Uterus (tissue), 4 donors: ENCODE data around the gene MB. TPM values are rescaled to one million over a fixed set of nuclear protein-coding genes. Genes with fewer than 3 reads are reported as not detected.

ENCODE experiments used
- DNase-seq, 2 donors: peaks; one replicate each; pipeline ENCODE4 v3.0.0-alpha.2; 2019 to 2020
- H3K27ac ChIP-seq, 2 donors: fragments of 200-600 bp; sonication (generic); 1 replicate in 1 of 2; 2 replicates in 1 of 2; pipeline ENCODE4 v1.5.1; 2016 to 2018
- H3K27me3 ChIP-seq, 2 donors: fragments of 200-600 bp; sonication (generic); one replicate each; pipeline ENCODE4 v1.5.1; 2018 to 2019; ENCODE audit warnings: control low read depth in 1 of 2
- H3K36me3 ChIP-seq, 2 donors: fragments of 200-600 bp; sonication (generic); one replicate each; pipeline ENCODE4 v1.5.1; 2019; ENCODE audit warnings: control low read depth in 1 of 2
- H3K4me1 ChIP-seq, 2 donors: fragments of 200-600 bp; sonication (generic); one replicate each; pipeline ENCODE4 v1.5.1; 2018 to 2019; ENCODE audit warnings: control low read depth in 1 of 2
- H3K4me3 ChIP-seq, 2 donors: fragments of 200-600 bp; sonication (generic); 1 replicate in 1 of 2; 2 replicates in 1 of 2; pipeline ENCODE4 v1.5.1; 2018 to 2019; ENCODE audit warnings: mild to moderate bottlenecking in 1 of 2
- H3K9me3 ChIP-seq, 2 donors: fragments of 200-600 bp; sonication (generic); one replicate each; pipeline ENCODE4 v1.5.1; 2019; ENCODE audit warnings: control low read depth in 1 of 2
- POLR2A ChIP-seq, 2 donors: fragments of 450-650 bp; IDR thresholded peaks; one replicate each; pipeline ENCODE4 v1.6.1; 2016; ENCODE audit warnings: antibody characterized with exemption in 2 of 2, mild to moderate bottlenecking in 1 of 2, moderate library complexity in 1 of 2
- intact Hi-C: fragments of 100-400 bp; cut with DNase I; formaldehyde crosslinking; loops from one replicate; pipeline ENCODE4 v1.15.1; 2023; ENCODE audit warnings: low total_unique reads
- total RNA-seq, 4 donors: library from RNA; depleted of rRNA in 3 of 4; stranded (reverse); fragments of >200 nt in 3 of 4; gene quantifications; one replicate each; pipeline versions ENCODE4 v1.1.0 to v1.2.4, GENCODE V29; 2014 to 2023
- TF ChIP-seq, protein P1 (sequence below), 4 experiments: fragments of 200-600 bp in 2 of 4; fragments of 450-650 bp in 2 of 4; sonication (generic) in 2 of 4; IDR thresholded peaks; one replicate each; pipeline ENCODE4 v1.5.1; 2016 to 2019; ENCODE audit warnings: antibody characterized with exemption in 4 of 4, mild to moderate bottlenecking in 2 of 4, moderate library complexity in 1 of 4
- donor health status: DM: yes; HTN: yes; CAD: no.

Gene MB
- total RNA-seq, 4 donors from 2014 or later: 1.8 to 2.5 TPM; not detected in 2

DNA sequence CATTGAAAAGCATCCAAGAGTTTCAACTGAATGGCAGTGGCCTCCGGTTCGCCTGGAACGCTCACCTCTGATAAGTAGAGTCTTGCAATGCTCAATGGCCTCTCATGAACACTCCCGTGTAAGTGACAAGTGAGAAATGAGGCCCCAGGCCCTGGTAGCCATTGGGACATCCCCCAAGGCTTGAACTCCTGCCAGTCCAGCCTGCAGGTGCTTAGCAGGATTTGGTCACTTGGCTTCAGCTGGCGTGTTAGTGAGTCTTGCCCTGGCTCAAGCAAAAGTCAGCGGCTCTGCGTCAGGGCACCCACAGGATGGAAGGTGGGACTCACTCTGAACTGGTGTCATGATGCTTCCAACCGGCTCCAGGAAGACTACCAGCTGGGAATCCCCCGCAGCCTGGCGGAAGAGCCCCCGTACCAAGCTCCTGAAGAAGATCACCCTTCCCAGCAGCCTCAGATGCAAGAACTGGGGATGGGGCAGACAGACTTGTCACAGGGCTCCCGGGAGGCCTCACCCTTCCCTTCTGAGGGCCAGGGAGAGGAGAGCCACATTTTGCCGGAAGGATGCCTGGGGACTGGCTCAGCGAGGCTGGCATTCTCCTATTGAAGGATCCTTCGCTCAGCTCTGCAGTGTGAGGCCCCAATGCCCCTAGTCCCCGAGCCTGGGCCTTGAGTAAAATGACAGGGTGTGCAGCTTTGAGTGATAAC lies 19.3 kb downstream of the MB start:
- Histone ChIP-seq H3K27me3 (no peaks in the 10 kb centered on the region), H3K36me3 (no peaks in the 10 kb centered on the region), H3K4me3 (no peak overlapping the region), H3K27ac (no peak overlapping the region), H3K9me3 (no peaks in the 10 kb centered on the region), H3K4me1 (peaks cover 0 to under 1% of the 10 kb centered on the region in 2 donors)
- intact Hi-C loops: no loop called here
- TF ChIP-seq POLR2A (IDR thresholded peaks at IDR 0.05): no peak
- TF ChIP-seq, protein P1, sequence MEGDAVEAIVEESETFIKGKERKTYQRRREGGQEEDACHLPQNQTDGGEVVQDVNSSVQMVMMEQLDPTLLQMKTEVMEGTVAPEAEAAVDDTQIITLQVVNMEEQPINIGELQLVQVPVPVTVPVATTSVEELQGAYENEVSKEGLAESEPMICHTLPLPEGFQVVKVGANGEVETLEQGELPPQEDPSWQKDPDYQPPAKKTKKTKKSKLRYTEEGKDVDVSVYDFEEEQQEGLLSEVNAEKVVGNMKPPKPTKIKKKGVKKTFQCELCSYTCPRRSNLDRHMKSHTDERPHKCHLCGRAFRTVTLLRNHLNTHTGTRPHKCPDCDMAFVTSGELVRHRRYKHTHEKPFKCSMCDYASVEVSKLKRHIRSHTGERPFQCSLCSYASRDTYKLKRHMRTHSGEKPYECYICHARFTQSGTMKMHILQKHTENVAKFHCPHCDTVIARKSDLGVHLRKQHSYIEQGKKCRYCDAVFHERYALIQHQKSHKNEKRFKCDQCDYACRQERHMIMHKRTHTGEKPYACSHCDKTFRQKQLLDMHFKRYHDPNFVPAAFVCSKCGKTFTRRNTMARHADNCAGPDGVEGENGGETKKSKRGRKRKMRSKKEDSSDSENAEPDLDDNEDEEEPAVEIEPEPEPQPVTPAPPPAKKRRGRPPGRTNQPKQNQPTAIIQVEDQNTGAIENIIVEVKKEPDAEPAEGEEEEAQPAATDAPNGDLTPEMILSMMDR (IDR thresholded peaks at IDR 0.05): no peak
- DNase-seq: no peak

DNA sequence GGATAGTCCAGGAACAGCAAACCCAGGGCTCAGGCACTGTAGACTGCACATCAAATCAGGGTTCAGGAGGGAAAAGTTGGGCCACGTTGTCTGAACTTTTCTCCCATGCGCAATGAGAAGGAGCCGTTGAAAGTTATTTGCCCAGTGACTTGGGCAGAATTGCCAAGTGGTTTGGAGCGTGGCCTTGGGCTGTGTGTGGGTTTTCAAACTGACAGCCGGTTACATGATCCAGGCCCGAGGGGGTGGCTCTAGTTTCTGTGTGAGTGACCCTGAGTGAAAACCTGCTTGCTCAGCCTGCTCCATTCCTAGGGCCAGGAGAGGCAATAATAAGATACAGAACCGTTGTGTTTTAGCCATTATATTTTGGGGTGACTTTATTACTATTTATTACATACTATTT lies 20.3 kb downstream of the MB start:
- Histone ChIP-seq H3K27me3 (no peaks in the 10 kb centered on the region), H3K4me3 (no peak overlapping the region), H3K36me3 (no peaks in the 10 kb centered on the region), H3K27ac (no peak overlapping the region), H3K4me1 (peaks cover 0 to 8% of the 10 kb centered on the region in 2 donors), H3K9me3 (no peaks in the 10 kb centered on the region)
- DNase-seq: no peak
- TF ChIP-seq, protein P1 (IDR thresholded peaks at IDR 0.05): no peak
- no peak for TF ChIP-seq POLR2A (IDR thresholded peaks at IDR 0.05)
- intact Hi-C loops: no loop called here

DNA sequence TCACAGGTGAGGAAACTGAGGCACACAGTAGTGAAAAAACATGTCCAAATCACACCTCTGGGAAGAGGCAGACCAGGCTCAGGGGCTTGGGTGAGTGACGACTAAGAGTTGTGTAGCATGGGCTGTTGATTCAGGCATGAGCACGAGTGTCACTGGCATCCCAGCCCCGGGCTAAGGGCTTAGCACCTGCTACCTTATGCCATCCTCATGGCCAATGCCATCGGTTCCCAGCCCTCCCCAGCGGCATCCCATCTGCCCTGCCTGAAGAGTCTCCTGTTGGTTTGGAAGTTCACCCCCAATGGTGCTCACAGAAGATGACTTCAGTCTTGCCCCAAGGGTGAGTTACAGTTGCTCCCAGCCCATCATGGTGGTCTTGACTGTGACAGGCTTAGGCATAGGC lies 22.4 kb downstream of the MB start:
- Histone ChIP-seq H3K4me1 (peaks cover 0 to 8% of the 10 kb centered on the region in 2 donors), H3K4me3 (no peak overlapping the region), H3K27me3 (no peaks in the 10 kb centered on the region), H3K36me3 (no peaks in the 10 kb centered on the region), H3K9me3 (no peaks in the 10 kb centered on the region), H3K27ac (no peak overlapping the region)
- no peak for DNase-seq
- TF ChIP-seq, protein P1 (IDR thresholded peaks at IDR 0.05): no peak
- no peak for TF ChIP-seq POLR2A (IDR thresholded peaks at IDR 0.05)
- intact Hi-C loops: no loop called here

DNA sequence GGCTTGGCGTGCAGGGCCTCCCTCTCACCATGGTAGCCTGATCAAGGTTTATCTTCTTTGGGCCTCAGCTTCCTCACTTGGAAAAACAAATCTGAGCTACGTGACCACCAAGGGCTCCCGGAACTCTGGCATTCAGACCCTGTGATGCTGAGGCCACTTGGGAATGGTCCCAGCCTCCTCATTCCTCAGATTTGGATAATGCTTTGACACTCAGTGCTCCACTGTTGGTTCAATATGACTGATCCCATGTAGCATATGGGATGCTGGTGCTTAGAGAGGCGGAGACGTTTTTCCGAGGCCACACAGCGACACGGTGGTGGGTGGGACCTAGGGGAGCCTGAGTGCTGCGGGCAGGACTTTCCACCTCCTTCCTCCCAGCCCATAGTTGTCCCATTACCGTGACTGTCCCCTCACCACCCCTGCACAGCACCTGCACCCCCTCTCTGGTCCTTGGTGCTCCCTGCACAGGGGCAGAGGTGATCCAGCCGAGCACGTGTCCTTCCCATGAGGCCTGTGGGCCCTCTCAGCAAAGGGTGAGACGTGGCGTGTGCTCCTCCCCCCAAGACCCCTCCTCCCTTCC lies 23.1 kb downstream of the MB start:
- intact Hi-C loops: no loop called here
- peaks cover 0 to 8% of the 10 kb centered on the region in 2 donors for H3K4me1 ChIP-seq
- no peak overlapping the region for H3K4me3 ChIP-seq
- TF ChIP-seq, protein P1 (IDR thresholded peaks at IDR 0.05): no peak
- no peak for TF ChIP-seq POLR2A (IDR thresholded peaks at IDR 0.05)
- peak overlapping the region; percentile 75 to 79 for H3K27ac ChIP-seq
- H3K36me3 ChIP-seq: no peaks in the 10 kb centered on the region
- no peak for DNase-seq
- H3K27me3 ChIP-seq: no peaks in the 10 kb centered on the region
- H3K9me3 ChIP-seq: no peaks in the 10 kb centered on the region

DNA sequence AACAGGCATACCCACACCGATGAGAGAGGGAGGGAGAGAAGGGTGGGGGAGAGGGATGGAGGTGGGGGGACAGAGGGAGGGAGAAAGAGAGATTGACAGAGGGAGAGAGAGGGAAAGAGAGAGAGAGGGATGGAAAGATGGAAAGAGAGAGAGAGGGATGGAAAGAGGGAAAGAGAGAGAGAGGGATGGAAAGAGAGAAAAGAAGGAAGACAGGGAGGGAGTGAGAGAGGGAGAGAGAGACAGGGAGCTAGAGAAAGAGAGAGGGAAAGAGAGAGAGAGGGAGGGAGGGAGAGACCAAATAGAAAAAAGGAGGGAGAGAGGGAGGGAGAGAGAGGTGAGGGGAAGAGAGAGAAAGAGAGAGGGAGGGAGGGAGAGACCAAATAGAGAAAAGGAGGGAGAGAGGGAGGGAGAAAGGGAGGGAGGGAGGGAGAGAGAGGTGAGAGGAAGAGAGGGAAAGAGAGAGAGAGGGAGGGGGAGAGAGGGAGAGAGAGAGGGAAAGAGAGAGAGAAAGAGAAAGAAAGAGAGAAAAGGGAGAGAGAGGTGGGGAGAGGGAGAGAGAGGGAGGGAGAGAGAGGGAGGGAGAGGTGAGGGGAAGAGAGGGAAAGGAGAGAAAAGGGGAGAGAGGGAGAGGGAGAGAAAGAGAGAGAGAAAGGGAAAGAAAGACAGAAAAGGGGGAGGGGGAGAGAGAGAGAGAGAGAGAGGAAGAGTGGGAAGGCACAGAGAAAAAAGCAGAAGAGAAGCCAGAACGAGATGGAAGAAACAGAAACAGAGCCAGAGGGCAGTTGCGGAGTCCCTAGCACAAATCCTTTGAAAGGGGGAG lies 23.8 kb downstream of the MB start:
- no peaks in the 10 kb centered on the region for H3K36me3 ChIP-seq
- H3K27ac ChIP-seq: peak overlapping the region; percentile 75 to 79
- DNase-seq: peak in 1 of 2 donors; percentile 28
- H3K27me3 ChIP-seq: no peaks in the 10 kb centered on the region
- TF ChIP-seq POLR2A (IDR thresholded peaks at IDR 0.05): no peak
- TF ChIP-seq, protein P1 (IDR thresholded peaks at IDR 0.05): no peak
- H3K4me3 ChIP-seq: no peak overlapping the region
- no peaks in the 10 kb centered on the region for H3K9me3 ChIP-seq
- intact Hi-C loops: no loop called here
- H3K4me1 ChIP-seq: peaks cover 0 to 8% of the 10 kb centered on the region in 2 donors
